HG03521 (cell line): ENCODE measurements around the gene OR5D14.

Experiments used
- ATAC-seq: cut with Tn5 transposase; IDR thresholded peaks from one replicate; pipeline ENCODE4 v1.9.1; 2021; ENCODE audit warnings: mild to moderate bottlenecking, moderate library complexity; ENCODE audit not compliant: unreplicated experiment

The OR5D14 gene

DNA sequence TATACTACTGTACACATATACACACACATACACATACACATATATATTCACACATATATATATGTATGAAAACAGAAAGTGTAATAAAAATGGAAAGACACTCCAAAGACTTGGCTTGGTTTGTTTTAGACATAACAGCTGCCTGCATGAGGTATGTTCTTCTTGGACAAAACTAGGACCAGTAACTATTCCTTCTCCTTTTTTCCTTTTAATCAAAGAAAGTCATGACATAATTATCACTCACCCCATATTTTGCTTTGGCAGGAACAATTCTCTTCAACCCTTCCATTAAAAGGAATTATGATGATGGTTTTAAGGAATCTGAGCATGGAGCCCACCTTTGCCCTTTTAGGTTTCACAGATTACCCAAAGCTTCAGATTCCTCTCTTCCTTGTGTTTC, at the start of gene OR5D14:
TSS of gene OR5D14 (plus strand) at position 301 of the 400 bp plus-strand sequence. CDS start at position 301, 0 bp downstream.
- no peak for ATAC-seq

GRCh38 chr11:55773138-55773537, 22.2 kb upstream of the OR5D14 start, which contains the start of gene OR5D13:
Gene OR5D13, plus strand, starts transcription at chr11:55773438. Its CDS starts 0 bp downstream, at chr11:55773438.
- no peak for ATAC-seq

- no peak for ATAC-seq
These were observed 3.8 kb upstream of the OR5D14 start for GRCh38 chr11:55791606-55792005.

DNA sequence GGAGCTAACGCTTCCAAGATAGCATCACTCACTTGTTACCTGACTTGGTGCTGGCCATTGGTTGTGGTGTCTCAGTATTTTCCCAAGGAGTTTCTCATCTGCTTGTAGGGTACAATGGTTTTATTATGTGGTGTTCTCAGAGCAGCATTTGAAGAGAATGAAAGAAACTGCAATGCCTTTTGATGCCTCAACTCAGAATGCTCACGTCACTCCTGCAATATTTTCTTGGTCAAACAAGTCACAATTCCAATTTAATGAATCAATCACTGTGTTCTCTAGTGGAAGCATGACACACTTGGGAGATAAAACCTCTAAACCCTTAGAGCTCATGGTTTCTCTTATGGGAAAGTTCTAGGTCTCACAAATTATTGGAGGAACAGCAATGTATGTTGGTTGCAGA, 2.0 kb upstream of the OR5D14 start:
- no peak for ATAC-seq

DNA sequence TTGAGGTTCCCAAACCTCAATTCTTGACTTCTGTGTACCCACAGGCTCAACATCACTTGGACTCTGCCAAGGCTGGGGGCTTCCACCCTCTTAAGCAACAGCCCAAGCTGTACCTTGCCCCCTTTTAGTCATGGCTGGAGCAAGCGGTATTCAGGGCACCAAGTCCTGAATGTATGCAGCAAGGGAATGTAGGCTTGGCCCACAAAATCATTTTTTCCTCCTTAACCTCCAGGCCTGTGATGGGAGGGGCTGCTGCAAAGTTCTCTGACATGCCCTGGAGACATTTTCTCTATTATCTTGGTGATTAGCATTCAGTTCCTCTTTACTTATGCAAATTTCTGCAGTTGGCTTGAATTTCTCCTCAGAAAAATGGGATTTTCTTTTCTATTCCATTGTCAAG, 10.9 kb downstream of the OR5D14 start:
- no peak for ATAC-seq

GRCh38 chr11:55811067-55811466, 15.7 kb downstream of the OR5D14 start, which contains the start of gene OR5L1:
Gene OR5L1, plus strand, starts transcription at chr11:55811367. Its CDS starts 100 bp downstream, at chr11:55811467.
- ATAC-seq: no peak

- ATAC-seq: no peak
These were observed 24.0 kb downstream of the OR5D14 start, which contains the start of gene OR5D18 for GRCh38 chr11:55819330-55819729. Gene OR5D18, plus strand, starts transcription at chr11:55819630. Its CDS starts 0 bp downstream, at chr11:55819630.

- no peak for ATAC-seq
These were observed 31.6 kb downstream of the OR5D14 start, which contains the start of gene OR5L2 for GRCh38 chr11:55826919-55827318. Gene OR5L2, plus strand, starts transcription at chr11:55827219. Its CDS starts 0 bp downstream, at chr11:55827219.

DNA sequence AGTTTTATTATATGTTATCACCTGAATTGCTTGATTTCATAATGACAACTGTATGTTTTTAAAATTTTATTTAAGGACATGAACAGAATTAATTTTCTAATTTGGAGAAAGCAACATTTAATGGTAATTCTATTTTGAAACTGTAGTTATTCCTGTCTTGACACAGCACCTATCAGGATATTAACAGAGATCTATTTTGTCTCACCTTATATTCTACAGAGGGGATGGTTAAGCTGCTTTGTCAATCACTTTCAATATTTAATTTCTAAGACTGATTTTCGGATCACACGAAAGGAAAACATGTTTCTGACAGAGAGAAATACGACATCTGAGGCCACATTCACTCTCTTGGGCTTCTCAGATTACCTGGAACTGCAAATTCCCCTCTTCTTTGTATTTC, 43.1 kb downstream of the OR5D14 start, which contains the start of gene OR5D16:
TSS of gene OR5D16 (plus strand) at position 301 of the 400 bp plus-strand sequence. CDS start at position 301, 0 bp downstream.
- no peak for ATAC-seq
